ENCODE data around the gene ARF3. TPM values are rescaled to one million over a fixed set of nuclear protein-coding genes. Genes with fewer than 3 reads are reported as not detected.

ARF3 gene
- total RNA-seq, 1 experiment from 2014 or later = 256 TPM

GRCh38 chr12:48932878-48933277, 24.4 kb downstream of the ARF3 start:
- no peak for ATAC-seq

GRCh38 chr12:48930475-48930874, 26.8 kb downstream of the ARF3 start:
- no peak overlapping the region for H3K27ac Mint-ChIP-seq
- ATAC-seq (no peak), DNase-seq (ENCODE audit: low spot score) (no peak)
- peaks cover 7% of the 10 kb centered on the region for H3K4me1 Mint-ChIP-seq
- no peaks in the 10 kb centered on the region for H3K9me3 Mint-ChIP-seq
- H3K36me3 Mint-ChIP-seq = peaks cover 48% of the 10 kb centered on the region
- POLR2A ChIA-PET = interaction anchor here (0.9 kb wide), 1 partner anchor 69 kb away, joined by 3 read pairs; the partner anchor contains the start of gene DDN
- no peaks in the 10 kb centered on the region for H3K27me3 Mint-ChIP-seq (ENCODE audit: low read depth)
- no peak overlapping the region for H3K4me3 Mint-ChIP-seq
- CTCF ChIA-PET = interaction anchor here (0.6 to 1.9 kb wide), 7 partner anchors 26 to 115 kb away, joined by 3 to 8 read pairs (median 5); a partner anchor contains a TSS
- TF ChIP-seq NFE2L1 (CRISPR knock-in tag; IDR thresholded peaks at IDR 0.05) (no peak), NR1H2 (CRISPR knock-in tag; IDR thresholded peaks at IDR 0.05) (no peak), MLX (CRISPR knock-in tag; IDR thresholded peaks at IDR 0.05) (no peak), HMGA2 (CRISPR knock-in tag; IDR thresholded peaks at IDR 0.05) (no peak), TP53 (CRISPR knock-in tag; IDR thresholded peaks at IDR 0.05) (no peak), ATF1 (CRISPR knock-in tag; IDR thresholded peaks at IDR 0.05) (no peak), ZSCAN18 (CRISPR knock-in tag; IDR thresholded peaks at IDR 0.05) (no peak), TCF7 (CRISPR knock-in tag; IDR thresholded peaks at IDR 0.05; ENCODE audit: low read depth) (no peak), FOXP1 (CRISPR knock-in tag; IDR thresholded peaks at IDR 0.05; ENCODE audit: borderline replicate concordance) (no peak)
- TF ChIP-seq, protein P1, sequence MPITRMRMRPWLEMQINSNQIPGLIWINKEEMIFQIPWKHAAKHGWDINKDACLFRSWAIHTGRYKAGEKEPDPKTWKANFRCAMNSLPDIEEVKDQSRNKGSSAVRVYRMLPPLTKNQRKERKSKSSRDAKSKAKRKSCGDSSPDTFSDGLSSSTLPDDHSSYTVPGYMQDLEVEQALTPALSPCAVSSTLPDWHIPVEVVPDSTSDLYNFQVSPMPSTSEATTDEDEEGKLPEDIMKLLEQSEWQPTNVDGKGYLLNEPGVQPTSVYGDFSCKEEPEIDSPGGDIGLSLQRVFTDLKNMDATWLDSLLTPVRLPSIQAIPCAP (CRISPR knock-in tag; IDR thresholded peaks at IDR 0.05) = no peak
- TF ChIP-seq, protein P2, sequence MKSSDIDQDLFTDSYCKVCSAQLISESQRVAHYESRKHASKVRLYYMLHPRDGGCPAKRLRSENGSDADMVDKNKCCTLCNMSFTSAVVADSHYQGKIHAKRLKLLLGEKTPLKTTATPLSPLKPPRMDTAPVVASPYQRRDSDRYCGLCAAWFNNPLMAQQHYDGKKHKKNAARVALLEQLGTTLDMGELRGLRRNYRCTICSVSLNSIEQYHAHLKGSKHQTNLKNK (CRISPR knock-in tag; IDR thresholded peaks at IDR 0.05) = no peak
- TF ChIP-seq, protein P3, sequence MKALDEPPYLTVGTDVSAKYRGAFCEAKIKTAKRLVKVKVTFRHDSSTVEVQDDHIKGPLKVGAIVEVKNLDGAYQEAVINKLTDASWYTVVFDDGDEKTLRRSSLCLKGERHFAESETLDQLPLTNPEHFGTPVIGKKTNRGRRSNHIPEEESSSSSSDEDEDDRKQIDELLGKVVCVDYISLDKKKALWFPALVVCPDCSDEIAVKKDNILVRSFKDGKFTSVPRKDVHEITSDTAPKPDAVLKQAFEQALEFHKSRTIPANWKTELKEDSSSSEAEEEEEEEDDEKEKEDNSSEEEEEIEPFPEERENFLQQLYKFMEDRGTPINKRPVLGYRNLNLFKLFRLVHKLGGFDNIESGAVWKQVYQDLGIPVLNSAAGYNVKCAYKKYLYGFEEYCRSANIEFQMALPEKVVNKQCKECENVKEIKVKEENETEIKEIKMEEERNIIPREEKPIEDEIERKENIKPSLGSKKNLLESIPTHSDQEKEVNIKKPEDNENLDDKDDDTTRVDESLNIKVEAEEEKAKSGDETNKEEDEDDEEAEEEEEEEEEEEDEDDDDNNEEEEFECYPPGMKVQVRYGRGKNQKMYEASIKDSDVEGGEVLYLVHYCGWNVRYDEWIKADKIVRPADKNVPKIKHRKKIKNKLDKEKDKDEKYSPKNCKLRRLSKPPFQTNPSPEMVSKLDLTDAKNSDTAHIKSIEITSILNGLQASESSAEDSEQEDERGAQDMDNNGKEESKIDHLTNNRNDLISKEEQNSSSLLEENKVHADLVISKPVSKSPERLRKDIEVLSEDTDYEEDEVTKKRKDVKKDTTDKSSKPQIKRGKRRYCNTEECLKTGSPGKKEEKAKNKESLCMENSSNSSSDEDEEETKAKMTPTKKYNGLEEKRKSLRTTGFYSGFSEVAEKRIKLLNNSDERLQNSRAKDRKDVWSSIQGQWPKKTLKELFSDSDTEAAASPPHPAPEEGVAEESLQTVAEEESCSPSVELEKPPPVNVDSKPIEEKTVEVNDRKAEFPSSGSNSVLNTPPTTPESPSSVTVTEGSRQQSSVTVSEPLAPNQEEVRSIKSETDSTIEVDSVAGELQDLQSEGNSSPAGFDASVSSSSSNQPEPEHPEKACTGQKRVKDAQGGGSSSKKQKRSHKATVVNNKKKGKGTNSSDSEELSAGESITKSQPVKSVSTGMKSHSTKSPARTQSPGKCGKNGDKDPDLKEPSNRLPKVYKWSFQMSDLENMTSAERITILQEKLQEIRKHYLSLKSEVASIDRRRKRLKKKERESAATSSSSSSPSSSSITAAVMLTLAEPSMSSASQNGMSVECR (CRISPR knock-in tag; IDR thresholded peaks at IDR 0.05; ENCODE audit: borderline replicate concordance) = no peak

More at GRCh38 chr12:48932878-48933277, 24.4 kb downstream of the ARF3 start:
- CTCF ChIA-PET = no interaction called here
- Mint-ChIP-seq H3K27ac (no peak overlapping the region), H3K4me3 (no peak overlapping the region), H3K36me3 (peaks cover 51% of the 10 kb centered on the region), H3K4me1 (no peaks in the 10 kb centered on the region), H3K27me3 (ENCODE audit: low read depth) (no peaks in the 10 kb centered on the region), H3K9me3 (no peaks in the 10 kb centered on the region)
- no peak for DNase-seq (ENCODE audit: low spot score)
- POLR2A ChIA-PET = no interaction called here
- TF ChIP-seq MXD4 (CRISPR knock-in tag; IDR thresholded peaks at IDR 0.05; ENCODE audit: borderline replicate concordance) = no peak
- TF ChIP-seq RORB (CRISPR knock-in tag; IDR thresholded peaks at IDR 0.05) = no peak
- TF ChIP-seq, protein P4, sequence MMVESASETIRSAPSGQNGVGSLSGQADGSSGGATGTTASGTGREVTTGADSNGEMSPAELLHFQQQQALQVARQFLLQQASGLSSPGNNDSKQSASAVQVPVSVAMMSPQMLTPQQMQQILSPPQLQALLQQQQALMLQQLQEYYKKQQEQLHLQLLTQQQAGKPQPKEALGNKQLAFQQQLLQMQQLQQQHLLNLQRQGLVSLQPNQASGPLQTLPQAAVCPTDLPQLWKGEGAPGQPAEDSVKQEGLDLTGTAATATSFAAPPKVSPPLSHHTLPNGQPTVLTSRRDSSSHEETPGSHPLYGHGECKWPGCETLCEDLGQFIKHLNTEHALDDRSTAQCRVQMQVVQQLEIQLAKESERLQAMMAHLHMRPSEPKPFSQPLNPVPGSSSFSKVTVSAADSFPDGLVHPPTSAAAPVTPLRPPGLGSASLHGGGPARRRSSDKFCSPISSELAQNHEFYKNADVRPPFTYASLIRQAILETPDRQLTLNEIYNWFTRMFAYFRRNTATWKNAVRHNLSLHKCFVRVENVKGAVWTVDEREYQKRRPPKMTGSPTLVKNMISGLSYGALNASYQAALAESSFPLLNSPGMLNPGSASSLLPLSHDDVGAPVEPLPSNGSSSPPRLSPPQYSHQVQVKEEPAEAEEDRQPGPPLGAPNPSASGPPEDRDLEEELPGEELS (CRISPR knock-in tag; IDR thresholded peaks at IDR 0.05) = no peak
- TF ChIP-seq ESRRA (CRISPR knock-in tag; IDR thresholded peaks at IDR 0.05; ENCODE audit: borderline replicate concordance) = no peak
- TF ChIP-seq, protein P1 (CRISPR knock-in tag; IDR thresholded peaks at IDR 0.05) = no peak
- no peak for TF ChIP-seq NFE2L1 (CRISPR knock-in tag; IDR thresholded peaks at IDR 0.05)
- no peak for TF ChIP-seq USF1 (CRISPR knock-in tag; IDR thresholded peaks at IDR 0.05)
- no peak for TF ChIP-seq NFYB (CRISPR knock-in tag; conservative IDR thresholded peaks at IDR 0.05; ENCODE audit: low read depth)
- no peak for TF ChIP-seq MLX (CRISPR knock-in tag; IDR thresholded peaks at IDR 0.05)
- TF ChIP-seq USF2 (CRISPR knock-in tag; IDR thresholded peaks at IDR 0.05) = no peak

All from WTC11 (cell line).